GM18511 (cell line): Measurements from ENCODE around the gene BLOC1S1.

Experiments used
- ATAC-seq: cut with Tn5 transposase; IDR thresholded peaks from one replicate; pipeline ENCODE4 v1.9.1; 2021; ENCODE audit warnings: mild to moderate bottlenecking, moderate library complexity; ENCODE audit not compliant: unreplicated experiment

BLOC1S1 gene

DNA sequence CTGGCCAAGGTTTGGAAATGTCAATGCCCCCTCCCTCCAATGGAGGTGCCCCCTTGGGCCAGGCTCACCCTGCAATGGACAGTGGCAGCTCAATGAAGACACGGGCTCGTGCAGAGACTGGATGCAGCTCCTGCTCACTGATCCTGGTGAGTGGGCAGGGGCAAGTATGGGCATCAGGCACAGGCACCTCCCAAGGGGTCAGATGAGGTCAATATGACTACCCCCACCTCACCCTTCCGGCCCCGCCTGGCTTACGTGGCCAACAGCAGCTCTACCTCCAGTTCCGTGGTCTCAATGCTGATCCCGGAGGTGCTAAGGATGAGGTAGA is 21.7 kb upstream of the BLOC1S1 start:
- ATAC-seq: no peak

GRCh38 chr12:55694651-55695050 is 21.2 kb upstream of the BLOC1S1 start:
- no peak for ATAC-seq

GRCh38 chr12:55695349-55695748 is 20.5 kb upstream of the BLOC1S1 start:
- ATAC-seq: no peak

DNA sequence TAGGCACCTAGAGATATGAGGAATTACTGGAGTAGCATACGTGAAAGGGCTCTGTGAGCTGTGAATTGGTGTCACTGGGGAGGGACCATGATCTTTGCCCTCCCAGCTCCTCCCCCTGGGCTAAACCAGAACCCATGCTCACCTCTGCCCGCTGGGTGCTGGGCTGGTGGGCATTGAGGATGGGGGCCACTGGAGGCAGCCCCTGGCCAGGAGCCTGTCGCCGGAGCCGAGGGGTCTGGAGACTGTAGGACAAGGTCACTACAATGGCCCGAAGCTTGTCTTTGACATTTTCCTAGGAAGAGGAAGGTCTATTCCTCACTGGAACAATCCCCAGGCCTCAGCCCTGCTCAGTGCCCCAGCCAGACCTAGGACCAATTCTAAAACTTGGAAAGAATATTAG is 19.7 kb upstream of the BLOC1S1 start:
- ATAC-seq: no peak

GRCh38 chr12:55696796-55697462 is 18.9 kb upstream of the BLOC1S1 start:
- ATAC-seq: no peak

DNA sequence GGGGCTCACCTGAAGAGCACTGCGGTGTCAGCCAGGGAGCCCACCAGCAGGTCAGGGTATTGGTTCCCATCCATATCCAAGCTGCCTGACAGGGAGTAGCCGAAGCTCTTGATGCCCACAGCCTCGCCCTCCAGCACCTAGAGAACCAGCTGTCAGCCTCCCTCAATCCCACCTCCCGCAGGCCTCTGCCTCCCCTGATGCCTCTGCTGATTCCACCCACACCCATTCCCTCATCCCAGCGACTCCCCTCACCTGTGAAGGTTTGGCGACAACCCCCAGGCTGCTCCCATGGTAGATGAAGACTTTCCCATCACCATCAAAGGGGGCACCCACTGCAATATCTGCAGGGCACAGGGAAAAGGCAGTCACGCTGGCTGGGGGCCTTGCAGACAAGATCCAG is 18.2 kb upstream of the BLOC1S1 start:
- ATAC-seq: no peak

- ATAC-seq: no peak
Measured at GRCh38 chr12:55698241-55698955, 17.4 kb upstream of the BLOC1S1 start.

GRCh38 chr12:55698965-55699364 is 16.9 kb upstream of the BLOC1S1 start:
- no peak for ATAC-seq

DNA sequence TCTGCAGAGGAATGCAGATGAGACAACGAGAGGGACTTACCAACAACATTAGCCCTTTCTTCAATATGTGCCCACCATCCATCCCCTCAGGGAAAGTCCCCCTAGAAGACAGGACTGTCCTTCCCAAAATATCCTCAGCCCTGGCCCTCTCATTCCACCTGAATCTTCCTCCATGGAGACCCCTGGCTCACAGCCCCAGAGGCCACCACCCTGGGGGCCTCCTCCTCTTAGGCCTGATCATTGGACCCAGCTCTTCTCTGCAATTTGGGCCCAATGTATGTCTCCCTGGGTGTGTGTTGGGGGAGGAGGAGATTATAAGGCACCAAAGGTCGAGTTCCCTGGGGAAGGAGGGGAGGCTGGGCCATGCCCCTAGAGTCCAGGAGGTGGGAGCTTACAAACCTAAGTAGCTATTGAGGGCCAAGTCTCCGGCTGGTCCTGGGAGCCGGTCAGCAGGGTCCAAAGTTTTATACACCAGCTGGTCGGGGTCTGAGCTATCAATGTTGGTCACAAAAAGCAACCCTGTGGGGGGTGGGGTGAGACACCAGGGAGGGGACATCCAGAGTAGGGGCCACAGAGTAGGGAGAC is 16.3 kb upstream of the BLOC1S1 start:
- no peak for ATAC-seq

- no peak for ATAC-seq
Measured at GRCh38 chr12:55700255-55701018, 15.4 kb upstream of the BLOC1S1 start.

GRCh38 chr12:55702861-55703260 is 13.0 kb upstream of the BLOC1S1 start:
- ATAC-seq: no peak

GRCh38 chr12:55703288-55703687 is 12.6 kb upstream of the BLOC1S1 start:
- no peak for ATAC-seq

- ATAC-seq: no peak
Measured at GRCh38 chr12:55703901-55704761, 11.7 kb upstream of the BLOC1S1 start.

GRCh38 chr12:55704824-55705718 is 10.8 kb upstream of the BLOC1S1 start:
- ATAC-seq: no peak

DNA sequence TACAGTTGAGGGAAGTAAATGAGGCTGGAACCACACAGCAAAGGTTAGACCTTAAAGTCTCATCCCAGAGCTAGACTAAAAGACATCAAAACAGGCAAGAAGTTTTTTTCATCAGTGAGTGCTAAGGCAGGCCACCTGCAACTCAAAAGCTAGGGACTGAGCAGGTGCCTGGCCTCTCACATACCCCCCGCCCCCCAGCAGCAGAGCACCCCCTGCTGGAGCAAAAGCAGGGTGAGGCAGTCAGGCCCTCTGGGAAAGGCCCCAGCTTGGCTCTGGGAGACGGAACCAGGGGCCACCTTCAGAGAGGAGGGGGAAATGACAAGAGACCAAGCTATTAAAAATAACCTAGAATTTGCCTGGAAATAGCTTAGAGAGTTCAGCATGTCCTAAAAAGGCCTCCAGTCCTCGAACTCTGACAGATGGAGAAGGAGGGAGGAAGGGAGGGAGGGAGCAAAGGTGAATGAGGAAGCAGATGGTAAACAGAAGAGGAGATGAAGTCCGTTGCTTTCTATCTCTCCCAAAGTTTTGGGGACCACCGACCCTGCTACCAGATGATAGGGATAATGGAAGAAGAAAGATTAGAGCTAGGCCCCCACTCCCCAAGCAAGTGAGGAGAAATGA is 10.0 kb upstream of the BLOC1S1 start:
- ATAC-seq: no peak

GRCh38 chr12:55706568-55707218 is 9.2 kb upstream of the BLOC1S1 start:
- ATAC-seq: no peak

DNA sequence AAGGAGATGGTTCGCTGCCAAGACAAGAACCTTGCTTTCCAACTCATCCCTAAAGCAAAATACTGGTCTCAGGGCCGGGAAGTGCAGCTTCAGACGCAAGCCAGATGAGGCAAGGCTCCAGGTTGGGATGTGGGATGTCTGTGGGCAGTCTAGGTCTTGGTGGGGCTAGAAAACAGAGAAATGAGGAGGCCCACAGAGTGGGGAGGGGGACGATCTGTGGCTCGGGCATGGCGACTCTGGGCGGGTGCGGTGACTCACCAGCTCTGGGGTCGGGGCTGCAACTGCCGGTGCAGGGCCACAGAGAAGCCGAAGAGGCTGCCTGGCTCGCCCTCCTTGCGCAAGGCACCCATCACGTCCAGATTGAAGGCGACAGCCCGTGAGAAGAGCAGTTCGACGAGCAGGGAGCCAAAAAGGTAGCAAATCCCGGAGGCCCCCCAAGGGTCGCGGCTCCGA is 8.6 kb upstream of the BLOC1S1 start:
- no peak for ATAC-seq

- peak; percentile 59 for ATAC-seq
Measured at GRCh38 chr12:55707841-55708694, 7.8 kb upstream of the BLOC1S1 start, which contains the start of gene ITGA7. ITGA7 (minus strand) TSS chr12:55707904; CDS start chr12:55707682, 222 bp downstream.
